Nephron progenitor cell (in vitro differentiated cells): ENCODE results near the gene SDK1.
A peak's percentile ranks its signal among the peaks of the same experiment; 100 is the strongest.

Experiments
- DNase-seq: peaks from one replicate; pipeline ENCODE4 v3.0.0; 2021
- H3K27ac Mint-ChIP-seq: 2 replicates; pipeline ENCODE4 v1.8.0; 2021; ENCODE audit warnings: mild to moderate bottlenecking, moderate library complexity, mixed read lengths
- H3K27me3 Mint-ChIP-seq: 2 replicates; pipeline ENCODE4 v1.8.0; 2021; ENCODE audit warnings: mild to moderate bottlenecking, low read depth, mixed read lengths; ENCODE audit not compliant: poor library complexity
- H3K36me3 Mint-ChIP-seq: 2 replicates; pipeline ENCODE4 v1.8.0; 2021; ENCODE audit warnings: low read depth, mixed read lengths
- H3K4me1 Mint-ChIP-seq: 2 replicates; pipeline ENCODE4 v1.8.0; 2021; ENCODE audit warnings: mixed read lengths
- H3K4me3 Mint-ChIP-seq: 2 replicates; pipeline ENCODE4 v1.8.0; 2021; ENCODE audit warnings: mild to moderate bottlenecking, moderate library complexity, mixed read lengths
- H3K9me3 Mint-ChIP-seq: 2 replicates; pipeline ENCODE4 v1.8.0; 2021; ENCODE audit warnings: mild to moderate bottlenecking, moderate library complexity, mixed read lengths
- CTCF ChIP-seq: fragments of 200-600 bp; sonication (generic); IDR thresholded peaks from 2 replicates; pipeline ENCODE4 v1.5.0; 2021; ENCODE audit warnings: antibody characterized with exemption

SDK1 gene

DNA sequence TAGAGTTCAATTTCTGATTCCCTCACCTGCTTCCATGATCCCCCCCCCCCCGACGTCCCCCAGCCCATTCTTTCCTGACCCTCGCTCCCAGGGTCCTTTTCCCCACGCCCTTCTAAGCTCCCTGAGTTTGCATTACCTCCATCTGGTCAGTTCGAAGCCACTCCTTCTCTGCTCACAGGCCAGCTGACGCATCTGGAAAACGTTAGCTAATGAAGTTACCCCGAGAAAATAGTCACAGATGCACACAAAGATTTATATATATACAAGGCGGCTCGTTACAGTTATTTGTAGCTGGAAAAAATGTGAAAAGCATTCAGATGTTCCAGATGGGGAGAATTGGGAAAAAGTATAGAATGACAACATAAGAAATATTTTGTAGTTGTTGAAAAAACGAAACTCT is 751.1 kb downstream of the SDK1 start:
- Mint-ChIP-seq H3K36me3 (no peaks in the 10 kb centered on the region), H3K27me3 (peaks cover 3% of the 10 kb centered on the region), H3K4me3 (no peak overlapping the region), H3K27ac (peak overlapping the region; percentile 12), H3K4me1 (peaks cover 4% of the 10 kb centered on the region), H3K9me3 (peaks cover 4% of the 10 kb centered on the region)
- no peak for DNase-seq
- TF ChIP-seq CTCF = no peak

DNA sequence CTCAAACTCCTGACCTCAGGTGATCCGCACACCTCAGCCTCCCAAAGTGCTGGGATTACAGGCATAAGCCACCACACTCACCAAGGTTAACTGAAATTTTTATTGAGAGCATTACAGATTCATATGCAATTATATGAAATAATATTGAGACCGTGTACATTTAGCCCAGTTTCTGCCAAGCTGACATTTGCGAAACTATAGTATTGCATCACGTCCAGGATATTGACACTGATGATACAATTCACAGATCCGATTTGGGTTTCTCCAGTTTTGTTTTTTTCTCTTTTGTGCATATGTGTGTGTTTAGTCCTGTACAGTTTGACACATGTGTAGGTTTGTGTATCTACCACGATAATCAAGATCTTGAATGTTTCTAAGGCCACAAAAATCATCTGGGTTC is 753.1 kb downstream of the SDK1 start:
- Mint-ChIP-seq H3K36me3 (peaks cover 2% of the 10 kb centered on the region), H3K9me3 (peaks cover 15% of the 10 kb centered on the region), H3K4me1 (peaks cover 2% of the 10 kb centered on the region), H3K27ac (no peak overlapping the region), H3K4me3 (no peak overlapping the region), H3K27me3 (peaks cover 3% of the 10 kb centered on the region)
- TF ChIP-seq CTCF = no peak
- DNase-seq = no peak

DNA sequence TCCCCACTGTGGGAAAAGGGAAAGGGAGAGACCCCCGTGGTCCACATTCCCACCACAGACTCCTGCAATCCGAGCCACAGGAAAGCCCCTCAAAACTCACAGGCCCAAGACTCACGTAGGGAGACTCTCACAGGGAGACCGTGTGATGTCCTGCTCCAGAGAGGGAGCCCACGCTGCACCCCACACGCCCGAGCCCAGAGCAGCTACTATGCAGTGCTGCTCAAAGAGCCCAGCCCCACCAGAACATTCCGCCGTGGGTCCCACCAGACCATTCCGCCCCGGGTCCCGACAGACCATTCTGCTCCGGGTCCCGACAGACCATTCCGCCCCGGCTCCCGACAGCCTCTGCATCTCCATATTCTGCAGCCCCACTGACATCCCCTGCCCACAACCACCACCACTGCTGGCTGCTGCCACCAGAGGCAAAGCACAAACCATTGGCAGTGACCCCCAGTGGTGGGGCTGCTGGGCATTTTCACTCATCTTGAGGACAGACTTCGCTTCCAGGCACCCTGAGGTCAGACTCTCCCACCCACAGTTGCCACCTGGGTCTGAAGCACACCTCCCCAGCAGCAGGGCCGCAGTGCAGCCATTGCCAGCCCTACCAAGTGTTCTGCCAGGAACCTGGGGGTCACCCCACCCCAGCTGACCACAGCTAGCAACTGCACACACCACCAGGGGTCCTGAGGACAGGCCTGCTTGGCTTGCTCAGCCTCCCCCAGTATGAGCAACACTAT is 755.7 kb downstream of the SDK1 start:
- Mint-ChIP-seq H3K27ac (no peak overlapping the region), H3K9me3 (peaks cover 28% of the 10 kb centered on the region), H3K4me1 (no peaks in the 10 kb centered on the region), H3K4me3 (no peak overlapping the region), H3K36me3 (peaks cover 5% of the 10 kb centered on the region), H3K27me3 (peaks cover 3% of the 10 kb centered on the region)
- no peak for DNase-seq
- no peak for TF ChIP-seq CTCF

DNA sequence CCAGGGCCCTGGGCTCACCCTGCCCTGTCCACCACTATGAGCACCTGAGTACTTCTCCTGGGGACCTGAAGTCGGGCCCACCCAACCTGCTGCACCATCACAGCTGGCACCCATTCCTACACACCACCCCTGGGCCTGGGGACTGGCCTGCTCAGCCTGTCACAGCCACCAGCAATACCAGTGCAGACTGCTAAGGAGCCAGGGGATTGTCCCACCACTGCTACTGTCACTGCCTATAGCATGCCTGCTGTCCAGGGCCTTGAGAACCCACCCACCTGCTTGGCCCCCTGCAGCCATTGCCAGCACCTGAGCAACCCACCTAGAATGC is 756.2 kb downstream of the SDK1 start:
- peaks cover 5% of the 10 kb centered on the region for H3K36me3 Mint-ChIP-seq
- H3K27me3 Mint-ChIP-seq = peaks cover 3% of the 10 kb centered on the region
- DNase-seq = no peak

GRCh38 chr7:4058158-4058557 is 757.1 kb downstream of the SDK1 start:
- no peak overlapping the region for H3K27ac Mint-ChIP-seq
- no peak for DNase-seq
- H3K4me1 Mint-ChIP-seq = no peaks in the 10 kb centered on the region
- no peak overlapping the region for H3K4me3 Mint-ChIP-seq
- H3K9me3 Mint-ChIP-seq = peaks cover 36% of the 10 kb centered on the region
- TF ChIP-seq CTCF = no peak
- H3K36me3 Mint-ChIP-seq = peaks cover 5% of the 10 kb centered on the region
- peaks cover under 1% of the 10 kb centered on the region for H3K27me3 Mint-ChIP-seq

More for the DNA sequence above, 756.2 kb downstream of the SDK1 start:
- H3K9me3 Mint-ChIP-seq = peaks cover 31% of the 10 kb centered on the region
- H3K4me3 Mint-ChIP-seq = no peak overlapping the region
- no peak for TF ChIP-seq CTCF
- no peak overlapping the region for H3K27ac Mint-ChIP-seq
- no peaks in the 10 kb centered on the region for H3K4me1 Mint-ChIP-seq

DNA sequence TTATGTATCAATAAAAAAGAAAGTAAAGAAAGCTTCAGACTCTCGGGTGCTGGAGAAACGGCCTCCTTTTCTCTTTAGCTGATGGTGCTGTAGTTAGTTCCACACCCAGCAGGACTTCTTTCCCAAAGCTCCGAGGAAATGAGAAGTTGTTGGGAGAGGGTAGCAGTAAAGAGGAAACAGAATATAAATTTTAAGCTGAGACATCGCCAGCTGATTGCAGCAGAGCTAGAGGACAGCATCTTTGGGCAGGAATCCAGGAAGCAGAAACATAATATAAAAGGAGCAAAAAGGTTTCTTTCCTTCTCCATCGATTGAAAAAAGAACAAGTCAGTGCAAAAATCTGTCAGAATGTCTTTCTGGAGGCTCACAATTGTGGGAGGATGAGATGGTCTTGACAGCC is 764.1 kb downstream of the SDK1 start:
- no peak for TF ChIP-seq CTCF
- peaks cover 46% of the 10 kb centered on the region for H3K4me1 Mint-ChIP-seq
- no peak for DNase-seq
- H3K4me3 Mint-ChIP-seq = no peak overlapping the region
- H3K9me3 Mint-ChIP-seq = peaks cover 15% of the 10 kb centered on the region
- H3K36me3 Mint-ChIP-seq = no peaks in the 10 kb centered on the region
- peaks cover 6% of the 10 kb centered on the region for H3K27me3 Mint-ChIP-seq
- peak overlapping the region; percentile 94 for H3K27ac Mint-ChIP-seq
